ENCODE results near the gene UBE2I.

The UBE2I gene

GRCh38 chr16:1366060-1366711 is 56.8 kb downstream of the UBE2I start:
- no peak for DNase-seq

- no peak for DNase-seq
These were observed 57.4 kb downstream of the UBE2I start for GRCh38 chr16:1366712-1367299.

- no peak for DNase-seq
These were observed 58.2 kb downstream of the UBE2I start for GRCh38 chr16:1367486-1368174.

GRCh38 chr16:1371054-1371978 is 61.9 kb downstream of the UBE2I start:
- DNase-seq = no peak

- no peak for DNase-seq
These were observed 63.0 kb downstream of the UBE2I start for GRCh38 chr16:1372292-1372950.

GRCh38 chr16:1374418-1375297 is 65.2 kb downstream of the UBE2I start:
- no peak for DNase-seq

- no peak for DNase-seq
These were observed 65.8 kb downstream of the UBE2I start for GRCh38 chr16:1375298-1375640.

- DNase-seq = no peak
These were observed 66.4 kb downstream of the UBE2I start for GRCh38 chr16:1375741-1376410.

Data from fibroblast of upper back skin (primary cell).